LNCaP clone FGC (cell line): ENCODE data around the gene R3HCC1L.

ENCODE experiments used
- DNase-seq: peaks from one replicate; pipeline ENCODE4 v3.0.0-alpha.2; 2011; ENCODE audit warnings: low read depth
- H3K4me3 ChIP-seq: 2 replicates; pipeline ENCODE4 v1.5.1; 2011; ENCODE audit warnings: mild to moderate bottlenecking, low read depth, low read length, control low read depth
- TF ChIP-seq, protein P1 (sequence below): IDR thresholded peaks from 2 replicates; pipeline ENCODE4 v1.5.1; 2012; ENCODE audit warnings: mild to moderate bottlenecking; ENCODE audit not compliant: control insufficient read depth, insufficient read depth; ENCODE audit errors: extremely low read depth

The R3HCC1L gene

DNA sequence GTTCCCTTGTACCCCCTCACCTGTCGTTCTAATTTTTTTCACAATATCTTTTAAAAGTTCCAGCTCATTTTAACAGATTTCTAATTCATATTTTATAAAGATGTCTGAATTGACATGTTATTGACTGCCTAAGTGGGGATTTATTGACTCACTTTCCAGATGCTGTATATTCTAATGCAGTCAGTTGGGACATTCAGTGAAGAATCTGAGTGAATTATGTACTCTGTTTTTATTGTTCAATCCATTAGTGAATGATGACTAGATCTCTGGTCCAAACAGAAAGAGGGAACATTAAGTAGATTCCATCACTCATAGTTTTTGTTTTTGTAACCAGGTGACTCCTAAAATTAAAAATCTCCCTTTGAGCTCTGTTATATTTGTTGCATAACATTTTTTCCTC is 79.3 kb downstream of the R3HCC1L start:
- TF ChIP-seq, protein P1, sequence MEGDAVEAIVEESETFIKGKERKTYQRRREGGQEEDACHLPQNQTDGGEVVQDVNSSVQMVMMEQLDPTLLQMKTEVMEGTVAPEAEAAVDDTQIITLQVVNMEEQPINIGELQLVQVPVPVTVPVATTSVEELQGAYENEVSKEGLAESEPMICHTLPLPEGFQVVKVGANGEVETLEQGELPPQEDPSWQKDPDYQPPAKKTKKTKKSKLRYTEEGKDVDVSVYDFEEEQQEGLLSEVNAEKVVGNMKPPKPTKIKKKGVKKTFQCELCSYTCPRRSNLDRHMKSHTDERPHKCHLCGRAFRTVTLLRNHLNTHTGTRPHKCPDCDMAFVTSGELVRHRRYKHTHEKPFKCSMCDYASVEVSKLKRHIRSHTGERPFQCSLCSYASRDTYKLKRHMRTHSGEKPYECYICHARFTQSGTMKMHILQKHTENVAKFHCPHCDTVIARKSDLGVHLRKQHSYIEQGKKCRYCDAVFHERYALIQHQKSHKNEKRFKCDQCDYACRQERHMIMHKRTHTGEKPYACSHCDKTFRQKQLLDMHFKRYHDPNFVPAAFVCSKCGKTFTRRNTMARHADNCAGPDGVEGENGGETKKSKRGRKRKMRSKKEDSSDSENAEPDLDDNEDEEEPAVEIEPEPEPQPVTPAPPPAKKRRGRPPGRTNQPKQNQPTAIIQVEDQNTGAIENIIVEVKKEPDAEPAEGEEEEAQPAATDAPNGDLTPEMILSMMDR = no peak
- no peak for DNase-seq
- H3K4me3 ChIP-seq = no peak overlapping the region

DNA sequence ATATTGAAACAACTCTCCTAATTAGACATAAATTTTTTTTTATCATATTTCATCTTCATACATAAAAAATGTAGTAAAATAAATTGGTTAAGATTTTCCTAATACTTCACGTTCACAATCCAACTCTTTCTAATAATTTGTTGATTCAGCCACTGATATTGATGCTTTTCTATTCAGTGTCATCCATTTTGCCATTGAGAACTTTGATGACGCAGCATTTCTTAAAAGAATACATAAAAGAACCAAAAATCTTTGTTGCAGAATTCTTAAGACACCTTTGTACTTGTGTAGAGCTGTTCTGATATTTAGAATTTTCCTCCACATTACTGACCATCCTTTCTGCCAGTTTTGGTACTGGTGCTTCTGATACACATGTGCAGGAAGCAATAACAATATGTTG is 80.9 kb downstream of the R3HCC1L start:
- TF ChIP-seq, protein P1 = no peak

DNA sequence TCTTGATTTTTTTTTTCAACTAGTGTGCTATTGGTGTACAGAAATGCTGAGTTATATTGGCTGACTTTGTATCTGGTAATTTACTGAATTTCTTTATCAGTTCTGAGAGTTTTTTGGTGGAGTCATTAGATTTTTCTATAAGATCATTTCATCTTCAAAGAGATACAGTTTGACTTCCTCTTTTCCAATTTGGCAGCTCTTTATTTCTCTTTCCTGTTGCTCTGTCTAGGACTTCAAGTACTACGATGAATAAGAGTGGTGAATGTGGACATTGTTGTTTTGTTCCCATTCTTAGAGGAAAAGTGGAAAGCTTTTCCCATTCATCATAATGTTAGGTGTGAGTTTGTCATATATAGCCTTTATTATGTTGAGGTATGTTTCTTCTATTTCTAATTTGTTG is 83.3 kb downstream of the R3HCC1L start:
- TF ChIP-seq, protein P1 = no peak
- no peak for DNase-seq

More for the DNA sequence above, 80.9 kb downstream of the R3HCC1L start:
- DNase-seq = no peak
- H3K4me3 ChIP-seq = no peak overlapping the region

DNA sequence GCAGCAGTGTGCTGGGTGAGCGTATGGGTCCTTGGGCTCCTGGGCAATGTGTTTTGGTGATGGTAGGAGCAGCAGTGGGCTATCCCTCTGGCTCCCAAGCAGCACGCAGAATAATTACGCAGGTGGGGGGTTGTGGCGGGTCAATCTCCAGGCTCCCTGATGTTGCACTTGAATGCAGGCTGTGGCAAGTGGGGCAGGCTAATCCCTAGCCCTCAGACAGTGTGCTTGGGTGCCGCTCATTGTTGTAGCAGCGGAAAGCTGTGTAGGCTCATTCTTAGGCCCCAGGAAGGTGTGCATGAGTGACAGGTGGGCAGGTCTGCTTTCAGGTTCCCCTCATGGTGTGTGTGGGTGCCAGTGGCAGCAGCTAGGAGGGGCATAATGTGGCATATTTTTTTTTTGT is 89.4 kb downstream of the R3HCC1L start:
- DNase-seq = no peak
- H3K4me3 ChIP-seq = no peak overlapping the region
- TF ChIP-seq, protein P1 = no peak

More for the DNA sequence above, 83.3 kb downstream of the R3HCC1L start:
- no peak overlapping the region for H3K4me3 ChIP-seq

DNA sequence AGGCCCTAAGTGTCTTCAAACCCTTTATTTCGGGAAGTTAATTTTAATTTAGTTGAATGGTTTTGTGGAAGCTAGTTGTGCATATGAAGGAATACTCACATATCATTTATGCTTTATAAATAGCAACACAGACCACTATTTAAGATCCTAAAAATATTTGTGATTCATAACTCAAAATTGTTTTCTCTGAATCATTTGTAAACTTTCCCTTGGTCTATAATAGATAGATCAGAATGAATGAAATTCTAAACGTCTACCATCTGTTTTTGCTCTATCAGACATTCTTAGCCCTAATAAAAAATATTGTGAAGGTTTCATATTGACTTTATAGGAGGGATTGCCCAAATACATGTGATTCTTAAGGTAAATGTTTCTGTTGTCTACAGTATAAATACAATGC is 90.1 kb downstream of the R3HCC1L start:
- DNase-seq = no peak
- TF ChIP-seq, protein P1 = no peak
- H3K4me3 ChIP-seq = no peak overlapping the region

DNA sequence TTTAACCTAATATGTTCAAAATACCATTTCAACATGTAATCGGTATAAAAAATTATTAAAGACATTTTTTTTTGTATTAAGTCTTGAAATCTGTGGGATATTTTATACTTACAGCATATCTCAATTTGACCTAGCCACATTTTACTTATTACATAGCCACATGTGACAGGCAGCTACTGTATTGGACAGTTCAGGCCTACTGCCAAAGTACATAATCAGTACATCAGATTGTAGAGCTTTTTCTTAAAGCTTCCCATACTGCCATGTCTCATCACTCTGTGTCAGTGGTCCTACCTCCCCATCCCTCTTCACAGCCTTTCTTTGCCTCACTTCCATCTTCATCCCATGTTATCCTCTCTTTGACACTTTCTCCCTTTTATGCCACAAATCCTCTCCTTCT is 90.5 kb downstream of the R3HCC1L start:
- no peak for DNase-seq

More for the DNA sequence above, 90.5 kb downstream of the R3HCC1L start:
- TF ChIP-seq, protein P1 = no peak
- H3K4me3 ChIP-seq = no peak overlapping the region
